Left hindlimb (tissue), 1 donor: ENCODE data around the gene FBXL12.
"Not testable (repeated sequence)": the region's sequence is repeated elsewhere in the genome, so short reads cannot be mapped to it uniquely, and the experiment has no call there.

Experiments used
- DNase-seq: peaks from one replicate; pipeline ENCODE4 v3.0.0-alpha.2; 2018

The FBXL12 gene

DNA sequence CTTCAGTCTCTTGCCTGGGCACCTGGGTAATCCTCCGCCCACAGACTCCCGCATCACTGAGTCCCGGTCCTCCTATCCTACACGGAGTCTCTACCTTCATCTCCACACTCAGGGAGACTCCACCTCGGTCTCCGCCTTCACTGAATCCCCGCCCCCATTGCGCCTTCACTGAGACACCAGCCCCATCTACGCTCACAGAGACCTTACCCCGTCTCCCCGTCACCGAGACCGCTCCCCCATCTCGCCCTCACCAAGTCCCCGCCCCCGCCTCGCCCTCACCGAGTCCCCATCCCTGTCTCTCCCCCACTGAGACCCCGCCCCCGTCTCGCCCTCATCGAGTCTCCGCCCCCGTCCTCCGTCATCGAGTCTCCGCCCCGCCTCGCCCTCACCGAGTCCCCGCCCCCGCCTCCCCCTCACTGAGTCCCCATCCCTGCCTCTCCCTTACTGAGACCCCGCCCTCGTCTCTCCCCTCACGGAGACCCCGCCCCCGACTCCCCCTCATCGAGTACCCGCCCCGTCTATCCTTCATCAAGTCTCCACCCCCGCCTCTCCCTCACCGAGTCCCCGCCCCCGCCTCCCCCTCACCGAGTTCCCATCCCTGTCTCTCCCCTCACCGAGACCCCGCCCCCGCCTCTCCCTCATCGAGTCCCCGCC is 27.2 kb downstream of the FBXL12 start:
- DNase-seq: peak; percentile 99

DNA sequence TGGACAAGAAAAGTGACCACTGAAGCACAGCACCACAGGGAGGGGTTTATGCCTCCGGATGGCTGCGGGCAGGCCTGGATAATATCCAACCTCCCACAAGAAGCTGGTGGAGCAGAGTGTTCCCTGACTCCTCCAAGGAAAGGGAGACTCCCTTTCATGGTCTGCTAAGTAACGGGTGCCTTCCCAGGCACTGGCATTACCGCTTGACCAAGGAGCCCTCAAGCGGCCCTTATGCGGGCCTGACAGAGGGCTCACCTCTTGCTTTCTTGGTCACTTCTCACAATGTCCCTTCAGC is 27.9 kb downstream of the FBXL12 start:
- not testable (repeated sequence) for DNase-seq

DNA sequence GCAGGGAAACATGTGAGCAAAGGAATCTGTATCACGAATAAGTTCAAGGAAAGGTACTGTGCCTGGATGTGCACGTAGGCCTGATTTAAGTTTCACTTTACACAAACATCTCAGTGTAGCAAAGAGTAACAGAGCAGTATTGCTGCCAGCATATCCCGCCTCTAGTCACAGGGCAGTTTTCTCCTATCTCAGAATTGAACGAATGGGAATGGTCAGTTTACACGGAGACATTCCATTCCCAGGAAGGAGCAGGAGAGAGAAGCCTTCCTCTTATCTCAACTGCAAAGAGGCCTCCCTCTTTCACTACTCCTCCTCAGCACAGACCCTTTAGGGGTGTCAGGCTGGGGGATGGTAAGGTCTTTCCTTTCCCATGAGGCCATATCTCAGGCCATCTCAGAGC is 29.3 kb downstream of the FBXL12 start:
- DNase-seq: not testable (repeated sequence)

DNA sequence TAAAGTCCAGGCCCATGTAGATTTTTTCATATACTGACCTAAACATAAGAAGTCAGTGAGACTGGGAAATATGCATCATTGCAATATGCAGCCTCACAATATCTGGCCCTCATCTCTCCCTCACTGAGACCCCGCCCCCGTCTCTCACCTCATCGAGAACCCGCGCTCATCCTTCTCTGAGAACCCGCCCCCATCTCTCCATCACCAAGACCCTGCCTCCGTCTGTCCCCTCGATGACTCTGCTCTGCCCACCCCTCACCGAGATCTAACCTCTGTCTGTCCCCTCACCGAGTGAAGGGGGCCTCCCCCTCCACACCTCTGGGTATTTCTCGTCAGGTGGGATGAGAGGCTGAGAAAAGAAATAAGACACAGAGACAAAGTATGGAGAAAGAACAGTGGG is 29.8 kb downstream of the FBXL12 start:
- DNase-seq: no peak

DNA sequence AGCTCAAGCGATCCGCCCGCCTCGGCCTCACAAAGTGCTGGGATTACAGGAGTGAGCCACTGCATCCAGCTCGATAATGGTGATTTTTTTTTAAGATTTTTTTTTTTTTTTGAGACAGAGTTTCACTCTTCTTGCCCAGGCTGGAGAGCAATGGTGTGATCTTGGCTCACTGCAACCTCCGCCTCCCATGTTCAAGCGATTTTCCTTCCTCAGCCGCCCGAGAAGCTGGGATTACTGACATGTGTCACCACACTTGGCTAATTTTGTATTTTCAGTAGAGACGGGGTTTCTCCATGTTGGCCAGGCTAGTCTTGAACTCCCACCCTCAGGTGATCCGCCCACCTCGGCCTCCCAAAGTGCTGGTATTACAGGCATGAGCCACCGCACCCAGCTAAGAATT is 30.3 kb downstream of the FBXL12 start:
- not testable (repeated sequence) for DNase-seq

DNA sequence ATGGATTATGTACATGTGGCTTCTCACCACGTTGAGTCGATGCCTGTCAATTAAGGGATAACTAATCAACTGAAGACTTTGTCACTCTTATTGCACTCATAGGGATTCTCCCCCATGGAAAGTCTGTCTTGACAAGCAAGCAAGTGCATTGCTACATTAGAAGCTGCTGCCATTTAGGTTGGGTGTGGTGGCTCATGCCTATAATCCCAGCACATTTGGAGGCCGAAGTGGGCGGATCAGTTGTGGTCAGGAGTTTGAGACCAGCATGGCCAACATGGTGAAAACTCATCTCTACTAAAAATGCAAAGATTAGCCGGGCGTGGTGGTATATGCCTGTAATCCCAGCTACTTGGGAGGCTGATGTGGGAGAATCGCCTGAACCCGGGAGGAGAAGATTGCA is 32.1 kb downstream of the FBXL12 start:
- DNase-seq: no peak

DNA sequence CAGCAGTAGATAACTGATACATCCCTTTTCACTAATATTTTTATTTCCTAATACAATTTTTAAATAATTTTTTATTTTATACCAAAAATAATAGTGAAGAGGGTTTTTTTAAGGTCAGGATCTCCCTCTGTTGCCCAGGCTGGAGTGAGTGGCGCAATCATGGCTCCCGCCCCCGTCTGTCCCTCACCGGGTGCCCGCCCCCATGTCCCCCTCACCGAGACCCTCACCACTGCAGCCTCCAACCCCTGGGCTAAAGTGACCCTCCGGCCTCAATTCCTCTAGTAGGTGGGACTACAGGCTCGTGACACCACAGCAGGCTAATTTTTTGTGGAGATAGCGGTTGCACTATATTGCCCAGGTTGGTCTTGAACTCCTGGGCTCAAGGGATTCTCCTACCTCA is 32.5 kb downstream of the FBXL12 start:
- DNase-seq: no peak

DNA sequence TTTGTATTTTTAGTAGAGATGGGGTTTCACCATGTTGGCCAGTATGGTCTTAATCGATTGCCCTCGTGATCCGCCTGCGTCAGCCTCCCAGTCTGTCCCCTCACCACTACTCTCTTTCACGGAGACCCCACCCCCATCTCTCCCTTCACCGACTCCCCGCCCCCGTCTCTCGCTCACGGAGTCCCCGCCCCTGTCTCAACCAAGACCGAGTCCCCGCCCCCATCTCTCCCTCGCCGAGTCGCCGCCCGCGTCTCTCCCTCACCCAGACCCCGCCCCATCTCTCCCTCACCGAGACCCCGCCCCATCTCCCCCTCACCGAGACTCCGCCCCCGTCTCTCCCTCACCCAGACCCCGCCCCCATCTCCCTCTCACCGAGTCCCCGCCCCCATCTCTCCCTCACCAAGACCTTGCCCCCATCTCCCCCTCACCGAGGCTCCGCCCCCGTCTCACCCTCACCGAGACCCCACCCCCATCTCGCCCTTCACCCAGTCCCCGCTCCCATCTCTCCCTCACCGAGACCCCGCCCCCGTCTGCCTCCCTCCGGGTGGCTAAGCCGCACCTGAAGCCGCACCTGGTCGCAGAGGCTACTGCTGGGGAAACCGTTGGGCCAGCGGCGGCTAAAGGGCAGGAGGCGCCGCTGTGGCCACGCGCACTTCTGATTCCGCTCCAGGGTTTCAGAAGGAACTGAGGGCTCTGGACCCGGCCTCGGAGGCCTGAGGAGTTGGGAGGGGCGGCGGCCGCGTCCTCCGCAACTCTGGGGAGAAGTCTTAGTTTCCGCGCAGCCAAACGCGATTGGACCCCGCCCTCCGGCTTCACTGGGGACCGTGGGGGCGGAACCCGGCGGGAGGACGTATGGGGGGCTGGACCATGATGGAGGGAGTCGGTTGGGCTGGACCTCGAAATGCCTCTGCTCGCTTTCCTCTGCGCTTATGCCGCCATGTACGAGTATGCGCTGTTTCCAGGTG is 33.2 kb downstream of the FBXL12 start:
- peak; percentile 99 for DNase-seq

DNA sequence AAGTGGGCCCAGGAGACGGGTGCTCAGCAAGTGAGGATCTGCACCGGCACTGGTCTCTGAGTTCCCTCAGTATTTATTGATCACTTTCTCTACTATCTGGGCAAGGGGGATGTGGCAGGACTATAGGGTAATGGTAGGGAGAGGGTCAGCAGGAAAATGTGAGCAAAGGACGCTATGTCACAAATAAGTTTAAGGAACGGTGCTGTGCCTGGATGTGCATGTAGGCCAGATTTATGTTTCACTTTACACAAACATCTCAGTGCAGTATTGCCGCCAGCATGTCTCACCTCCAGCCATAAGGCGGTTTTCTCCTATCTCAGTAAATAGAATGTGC is 34.7 kb downstream of the FBXL12 start:
- DNase-seq: not testable (repeated sequence)

DNA sequence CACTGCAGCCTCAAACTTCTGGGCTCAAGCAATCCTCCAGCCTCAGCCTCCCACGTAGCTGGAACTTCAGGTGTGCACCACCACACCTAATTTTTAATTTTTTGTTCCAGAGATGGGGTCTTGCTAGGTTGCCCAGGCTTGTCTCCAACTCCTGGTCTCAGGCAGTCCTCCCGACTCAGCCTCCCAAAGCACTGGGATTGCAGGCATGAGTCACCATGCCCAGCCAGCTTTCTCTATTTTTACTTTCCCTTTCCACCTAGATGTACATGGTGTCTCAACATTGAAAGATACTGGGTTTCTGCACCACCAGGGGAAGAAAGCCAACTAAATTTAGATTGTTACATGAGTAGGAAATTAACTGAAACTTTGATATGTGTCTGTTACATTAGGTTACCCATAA is 36.5 kb downstream of the FBXL12 start:
- DNase-seq: no peak

DNA sequence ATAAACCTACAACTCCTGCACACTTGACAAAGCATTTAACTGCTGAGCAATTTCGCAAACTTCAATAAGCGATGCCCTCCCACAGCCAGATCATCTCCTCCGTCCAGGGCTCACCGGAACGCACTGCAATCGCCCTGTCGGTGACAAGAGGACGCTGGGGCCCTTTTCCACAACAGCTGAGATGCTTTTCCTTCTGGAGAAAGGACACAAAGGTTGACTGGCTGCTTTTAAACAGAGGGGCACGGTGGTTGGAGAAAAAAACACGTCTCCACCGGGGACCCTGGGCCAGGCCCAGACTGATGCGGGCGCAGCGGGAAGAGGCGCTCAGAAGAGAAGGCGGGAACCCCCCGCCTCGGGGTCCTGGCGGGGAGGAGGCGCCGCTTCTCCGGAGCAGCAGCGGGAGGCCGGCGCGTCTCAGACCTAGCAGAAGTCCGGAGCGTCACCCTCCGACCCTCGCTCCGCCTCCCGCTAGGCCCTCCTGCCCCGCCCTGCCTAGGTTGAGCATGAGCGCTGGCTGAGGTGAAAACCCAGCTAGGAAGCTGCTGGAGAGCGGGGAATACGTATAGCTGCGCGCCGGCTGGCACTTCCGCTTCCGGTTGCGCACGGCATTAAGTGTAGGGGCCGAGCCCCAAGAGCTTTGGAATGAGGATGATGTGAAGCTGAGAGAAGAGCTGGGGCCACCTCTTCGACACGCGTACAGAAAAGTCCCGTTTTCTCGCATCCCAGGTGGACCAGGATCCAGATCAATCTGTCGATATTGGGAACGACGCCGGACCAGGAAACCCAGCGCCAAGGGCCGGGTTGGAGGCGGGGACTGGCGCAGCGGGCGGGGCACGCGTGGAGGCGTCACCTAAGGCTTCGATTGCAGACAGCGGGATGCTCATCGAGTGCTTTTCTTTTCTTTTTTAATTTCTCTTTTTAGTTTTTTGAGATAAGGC is 50.4 kb downstream of the FBXL12 start, which contains the start of gene ZNF846:
TSS of gene ZNF846 (minus strand) at position 564 of the 938 bp plus-strand sequence. CDS start 3,788 bp downstream, outside the sequence.
- peak; percentile 96 for DNase-seq
